ENCODE data around the gene MLPH. TPM values are rescaled to one million over a fixed set of nuclear protein-coding genes. Genes with fewer than 3 reads are reported as not detected.
A peak's percentile ranks its signal among the peaks of the same experiment; 100 is the strongest.

MLPH gene
- total and polyA plus RNA-seq, 10 donors: 0.09 to 1.4 (median 0.35) TPM; not detected in 3

- Histone ChIP-seq H3K4me3 (no peak overlapping the region), H3K4me1 (peaks cover 0 to 4% (median 0%) of the 10 kb centered on the region in 6 donors), H3K27me3 (replicated peaks in 1 of 7) (peaks cover 0 to 4% (median 0%) of the 10 kb centered on the region in 7 donors), H3K36me3 (no peaks in the 10 kb centered on the region), H3K9me3 (no peaks in the 10 kb centered on the region), H3K27ac (no peak overlapping the region)
- intact Hi-C loops (cut with DNase I; ENCODE audit: low total_unique reads): loop anchor here (10.0 kb wide), 1 partner anchor 227 kb away; no protein-coding TSS in a partner anchor
- no peak for DNase-seq
- WGBS, 5 donors: 80 to 95% (median 87%) methylated on average over 1 of the region's 1 CpG
- TF ChIP-seq POLR2A (IDR thresholded peaks at IDR 0.05): no peak
- TF ChIP-seq CTCF (IDR thresholded peaks at IDR 0.05 in 8 of 11, conservative IDR thresholded peaks at IDR 0.05 in 3 of 11): no peak
- no peak for TF ChIP-seq POLR2AphosphoS5 (IDR thresholded peaks at IDR 0.05)
Observed at GRCh38 chr2:237517990-237518389, 30.9 kb downstream of the MLPH start.

GRCh38 chr2:237519506-237520245, 32.6 kb downstream of the MLPH start:
- no peaks in the 10 kb centered on the region for H3K4me1 ChIP-seq
- no peaks in the 10 kb centered on the region for H3K27me3 ChIP-seq (replicated peaks in 1 of 7)
- peak; percentile 61 for DNase-seq
- H3K9me3 ChIP-seq: no peaks in the 10 kb centered on the region
- no peak for TF ChIP-seq POLR2A (IDR thresholded peaks at IDR 0.05)
- TF ChIP-seq POLR2AphosphoS5 (IDR thresholded peaks at IDR 0.05): no peak
- TF ChIP-seq CTCF (IDR thresholded peaks at IDR 0.05 in 8 of 11, conservative IDR thresholded peaks at IDR 0.05 in 3 of 11): no peak
- no peak overlapping the region for H3K4me3 ChIP-seq
- H3K36me3 ChIP-seq: no peaks in the 10 kb centered on the region
- no peak overlapping the region for H3K27ac ChIP-seq
- intact Hi-C loops (cut with DNase I; ENCODE audit: low total_unique reads): loop anchor here (10.0 kb wide), 1 partner anchor 225 kb away; no protein-coding TSS in a partner anchor
- 66 to 83% (median 79%) methylated on average over 13 to 14 of the region's 14 CpGs for WGBS, 5 donors

- no peak for TF ChIP-seq POLR2A (IDR thresholded peaks at IDR 0.05)
- TF ChIP-seq CTCF (IDR thresholded peaks at IDR 0.05 in 8 of 11, conservative IDR thresholded peaks at IDR 0.05 in 3 of 11): no peak
- TF ChIP-seq POLR2AphosphoS5 (IDR thresholded peaks at IDR 0.05): no peak
- Histone ChIP-seq H3K36me3 (no peaks in the 10 kb centered on the region), H3K27ac (no peak overlapping the region), H3K4me3 (no peak overlapping the region), H3K9me3 (no peaks in the 10 kb centered on the region), H3K27me3 (replicated peaks in 1 of 7) (no peaks in the 10 kb centered on the region), H3K4me1 (no peaks in the 10 kb centered on the region)
- WGBS, 5 donors: 87 to 97% (median 91%) methylated on average over 6 of the region's 6 CpGs
- DNase-seq: peak; percentile 41
- intact Hi-C loops (cut with DNase I; ENCODE audit: low total_unique reads): no loop called here
Observed at GRCh38 chr2:237520290-237520689, 33.2 kb downstream of the MLPH start.

- no peaks in the 10 kb centered on the region for H3K9me3 ChIP-seq
- peaks cover 0 to 6% (median 0%) of the 10 kb centered on the region in 6 donors for H3K4me1 ChIP-seq
- WGBS, 5 donors: 62 to 82% (median 74%) methylated on average over 4 to 6 of the region's 6 CpGs
- H3K36me3 ChIP-seq: no peaks in the 10 kb centered on the region
- H3K27me3 ChIP-seq (replicated peaks in 1 of 7): peaks cover 0 to 12% (median 0%) of the 10 kb centered on the region in 7 donors
- no peak for TF ChIP-seq CTCF (IDR thresholded peaks at IDR 0.05 in 8 of 11, conservative IDR thresholded peaks at IDR 0.05 in 3 of 11)
- TF ChIP-seq POLR2A (IDR thresholded peaks at IDR 0.05): no peak
- TF ChIP-seq POLR2AphosphoS5 (IDR thresholded peaks at IDR 0.05): no peak
- intact Hi-C loops (cut with DNase I; ENCODE audit: low total_unique reads): no loop called here
- H3K4me3 ChIP-seq: no peak overlapping the region
- H3K27ac ChIP-seq: no peak overlapping the region
- peak; percentile 52 for DNase-seq
Observed at GRCh38 chr2:237524631-237525030, 37.6 kb downstream of the MLPH start.
